HS-5 (cell line): Measurements from ENCODE around the gene LGR6.
"Not testable (repeated sequence)": the region's sequence is repeated elsewhere in the genome, so short reads cannot be mapped to it uniquely, and the experiment has no call there.

Source experiments
- DNase-seq: peaks from one replicate; pipeline ENCODE4 v3.0.0-alpha.2; 2012; ENCODE audit warnings: low read depth

Gene LGR6

GRCh38 chr1:202240226-202240625, 46.6 kb downstream of the LGR6 start:
- not testable (repeated sequence) for DNase-seq

GRCh38 chr1:202240956-202241355, 47.4 kb downstream of the LGR6 start:
- DNase-seq, result no peak

GRCh38 chr1:202241376-202242079, 47.9 kb downstream of the LGR6 start:
- DNase-seq, result no peak

- DNase-seq, result no peak
Measured at GRCh38 chr1:202242080-202242419, 48.5 kb downstream of the LGR6 start.

- no peak for DNase-seq
Measured at GRCh38 chr1:202243006-202243405, 49.4 kb downstream of the LGR6 start.

- DNase-seq, result no peak
Measured at GRCh38 chr1:202244841-202245261, 51.3 kb downstream of the LGR6 start.

- no peak for DNase-seq
Measured at GRCh38 chr1:202245391-202245790, 51.8 kb downstream of the LGR6 start.

GRCh38 chr1:202247104-202247503, 53.5 kb downstream of the LGR6 start:
- no peak for DNase-seq

GRCh38 chr1:202247837-202248795, 54.5 kb downstream of the LGR6 start:
- no peak for DNase-seq

GRCh38 chr1:202248861-202249260, 55.3 kb downstream of the LGR6 start:
- no peak for DNase-seq

GRCh38 chr1:202249436-202249835, 55.8 kb downstream of the LGR6 start:
- no peak for DNase-seq

GRCh38 chr1:202249846-202250245, 56.2 kb downstream of the LGR6 start:
- no peak for DNase-seq

GRCh38 chr1:202250982-202251381, 57.4 kb downstream of the LGR6 start:
- DNase-seq, result no peak

GRCh38 chr1:202251424-202252256, 58.0 kb downstream of the LGR6 start:
- no peak for DNase-seq

GRCh38 chr1:202252271-202252670, 58.7 kb downstream of the LGR6 start:
- no peak for DNase-seq

GRCh38 chr1:202254454-202255252, 61.1 kb downstream of the LGR6 start:
- no peak for DNase-seq

- DNase-seq, result no peak
Measured at GRCh38 chr1:202255343-202255742, 61.7 kb downstream of the LGR6 start.

GRCh38 chr1:202259705-202260104, 66.1 kb downstream of the LGR6 start:
- no peak for DNase-seq

- not testable (repeated sequence) for DNase-seq
Measured at GRCh38 chr1:202261209-202261958, 67.8 kb downstream of the LGR6 start.

- no peak for DNase-seq
Measured at GRCh38 chr1:202263628-202264027, 70.0 kb downstream of the LGR6 start.

- no peak for DNase-seq
Measured at GRCh38 chr1:202264300-202264699, 70.7 kb downstream of the LGR6 start.
